Panc1 (cell line): ENCODE data around the gene ADAM10.

Experiments used
- POLR2AphosphoS5 ChIP-seq: IDR thresholded peaks from 2 replicates; pipeline ENCODE4 v1.6.1; 2012; ENCODE audit warnings: mild to moderate bottlenecking, low read depth, low read length, moderate library complexity
- SIN3A ChIP-seq: IDR thresholded peaks from 2 replicates; pipeline ENCODE4 v1.6.1; 2012; ENCODE audit warnings: low read depth, mild to moderate bottlenecking, low read length, moderate library complexity, borderline replicate concordance; ENCODE audit not compliant: insufficient read depth
- TF ChIP-seq, protein P1 (sequence below): fragments of 450-650 bp; IDR thresholded peaks from 2 replicates; pipeline ENCODE4 v1.5.1; 2017; ENCODE audit warnings: mild to moderate bottlenecking
- TF ChIP-seq, protein P2 (sequence below), 2 experiments: IDR thresholded peaks; 2 replicates each; pipeline ENCODE4 v1.6.1; 2011 to 2012; ENCODE audit warnings: low read depth in 2 of 2, control low read depth in 1 of 2, low read length in 1 of 2, mild to moderate bottlenecking in 1 of 2, moderate library complexity in 1 of 2; ENCODE audit not compliant: insufficient read depth in 1 of 2

DNA sequence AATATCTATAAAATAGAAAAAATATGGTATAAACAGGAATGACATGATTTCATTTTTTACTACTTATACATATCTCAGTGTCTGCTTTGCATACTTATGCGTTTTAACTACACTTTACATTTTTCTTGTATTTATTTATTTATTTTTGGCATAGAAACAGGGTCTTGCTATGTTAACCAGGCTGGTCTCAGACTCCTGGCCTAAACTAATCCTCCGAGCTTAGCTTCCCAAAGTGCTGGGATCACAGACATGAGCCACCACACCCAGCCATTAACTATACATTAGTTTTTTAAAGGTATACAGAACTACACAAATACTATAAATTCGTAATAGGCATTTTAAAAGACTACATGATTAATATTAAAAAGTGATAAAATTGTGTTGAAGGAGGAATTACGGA is 9.1 kb downstream of the ADAM10 start:
- TF ChIP-seq, protein P1, sequence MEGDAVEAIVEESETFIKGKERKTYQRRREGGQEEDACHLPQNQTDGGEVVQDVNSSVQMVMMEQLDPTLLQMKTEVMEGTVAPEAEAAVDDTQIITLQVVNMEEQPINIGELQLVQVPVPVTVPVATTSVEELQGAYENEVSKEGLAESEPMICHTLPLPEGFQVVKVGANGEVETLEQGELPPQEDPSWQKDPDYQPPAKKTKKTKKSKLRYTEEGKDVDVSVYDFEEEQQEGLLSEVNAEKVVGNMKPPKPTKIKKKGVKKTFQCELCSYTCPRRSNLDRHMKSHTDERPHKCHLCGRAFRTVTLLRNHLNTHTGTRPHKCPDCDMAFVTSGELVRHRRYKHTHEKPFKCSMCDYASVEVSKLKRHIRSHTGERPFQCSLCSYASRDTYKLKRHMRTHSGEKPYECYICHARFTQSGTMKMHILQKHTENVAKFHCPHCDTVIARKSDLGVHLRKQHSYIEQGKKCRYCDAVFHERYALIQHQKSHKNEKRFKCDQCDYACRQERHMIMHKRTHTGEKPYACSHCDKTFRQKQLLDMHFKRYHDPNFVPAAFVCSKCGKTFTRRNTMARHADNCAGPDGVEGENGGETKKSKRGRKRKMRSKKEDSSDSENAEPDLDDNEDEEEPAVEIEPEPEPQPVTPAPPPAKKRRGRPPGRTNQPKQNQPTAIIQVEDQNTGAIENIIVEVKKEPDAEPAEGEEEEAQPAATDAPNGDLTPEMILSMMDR: no peak
- TF ChIP-seq POLR2AphosphoS5 (no peak), SIN3A (no peak)
- TF ChIP-seq, protein P2, sequence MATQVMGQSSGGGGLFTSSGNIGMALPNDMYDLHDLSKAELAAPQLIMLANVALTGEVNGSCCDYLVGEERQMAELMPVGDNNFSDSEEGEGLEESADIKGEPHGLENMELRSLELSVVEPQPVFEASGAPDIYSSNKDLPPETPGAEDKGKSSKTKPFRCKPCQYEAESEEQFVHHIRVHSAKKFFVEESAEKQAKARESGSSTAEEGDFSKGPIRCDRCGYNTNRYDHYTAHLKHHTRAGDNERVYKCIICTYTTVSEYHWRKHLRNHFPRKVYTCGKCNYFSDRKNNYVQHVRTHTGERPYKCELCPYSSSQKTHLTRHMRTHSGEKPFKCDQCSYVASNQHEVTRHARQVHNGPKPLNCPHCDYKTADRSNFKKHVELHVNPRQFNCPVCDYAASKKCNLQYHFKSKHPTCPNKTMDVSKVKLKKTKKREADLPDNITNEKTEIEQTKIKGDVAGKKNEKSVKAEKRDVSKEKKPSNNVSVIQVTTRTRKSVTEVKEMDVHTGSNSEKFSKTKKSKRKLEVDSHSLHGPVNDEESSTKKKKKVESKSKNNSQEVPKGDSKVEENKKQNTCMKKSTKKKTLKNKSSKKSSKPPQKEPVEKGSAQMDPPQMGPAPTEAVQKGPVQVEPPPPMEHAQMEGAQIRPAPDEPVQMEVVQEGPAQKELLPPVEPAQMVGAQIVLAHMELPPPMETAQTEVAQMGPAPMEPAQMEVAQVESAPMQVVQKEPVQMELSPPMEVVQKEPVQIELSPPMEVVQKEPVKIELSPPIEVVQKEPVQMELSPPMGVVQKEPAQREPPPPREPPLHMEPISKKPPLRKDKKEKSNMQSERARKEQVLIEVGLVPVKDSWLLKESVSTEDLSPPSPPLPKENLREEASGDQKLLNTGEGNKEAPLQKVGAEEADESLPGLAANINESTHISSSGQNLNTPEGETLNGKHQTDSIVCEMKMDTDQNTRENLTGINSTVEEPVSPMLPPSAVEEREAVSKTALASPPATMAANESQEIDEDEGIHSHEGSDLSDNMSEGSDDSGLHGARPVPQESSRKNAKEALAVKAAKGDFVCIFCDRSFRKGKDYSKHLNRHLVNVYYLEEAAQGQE (IDR thresholded peaks at IDR 0.05; ENCODE audit: insufficient read depth in 1 of 2, low read depth in 2 of 2, low read length in 1 of 2): no peak
